BLaER1 treated with 17β-estradiol and CSF1 and Interleukin-3, amounts not matched to agents 10 nM and 100 nM (cell line): Measurements from ENCODE around the gene URI1.
"Not testable (repeated sequence)": the region's sequence is repeated elsewhere in the genome, so short reads cannot be mapped to it uniquely, and the experiment has no call there.

Experiments used
- H3K27ac ChIP-seq, 11 experiments: shearing (Covaris generic); formaldehyde crosslinking; 2 replicates each; pipeline ENCODE4 v1.8.1; 2022
- H3K27me3 ChIP-seq, 11 experiments: shearing (Covaris generic); formaldehyde crosslinking; 2 replicates each; pipeline ENCODE4 v1.8.1; 2022
- H3K36me3 ChIP-seq, 11 experiments: shearing (Covaris generic); formaldehyde crosslinking; 2 replicates each; pipeline ENCODE4 v1.8.1; 2022
- H3K4me1 ChIP-seq, 10 experiments: shearing (Covaris generic); formaldehyde crosslinking; 2 replicates each; pipeline ENCODE4 v1.8.1; 2022
- H3K4me2 ChIP-seq, 11 experiments: shearing (Covaris generic); formaldehyde crosslinking; 2 replicates each; pipeline ENCODE4 v1.8.1; 2022
- H3K4me3 ChIP-seq, 10 experiments: shearing (Covaris generic); formaldehyde crosslinking; 2 replicates each; pipeline ENCODE4 v1.8.1; 2022
- H3K9ac ChIP-seq, 11 experiments: shearing (Covaris generic); formaldehyde crosslinking; 2 replicates each; pipeline ENCODE4 v1.8.1; 2022
- H3K9me3 ChIP-seq, 11 experiments: shearing (Covaris generic); formaldehyde crosslinking; replicated peaks in 1 of 11; 2 replicates each; pipeline ENCODE4 v1.8.1; 2022
- H4K20me1 ChIP-seq, 11 experiments: shearing (Covaris generic); formaldehyde crosslinking; 2 replicates each; pipeline ENCODE4 v1.8.1; 2022
- Cebpa-rat ChIP-seq, 11 experiments: shearing (Covaris generic); IDR thresholded peaks; 2 replicates each; pipeline ENCODE4 v1.8.1; 2022

Gene URI1

GRCh38 chr19:29941828-29942403, at the start of gene URI1:
Gene URI1, plus strand, starts transcription at chr19:29942239. Its CDS starts 309 bp downstream, at chr19:29942548.
- Histone ChIP-seq H3K4me3 (peak within 1 kb of the TSS; percentile 72 to 97 (median 90)), H3K36me3 (peaks cover 0 to 23% (median 10%) of the 10 kb centered on the region in 11 experiments; a peak in 15 of 22 replicates), H3K4me1 (peaks cover 21 to 32% (median 27%) of the 10 kb centered on the region in 10 experiments), H4K20me1 (peaks cover 6 to 35% (median 25%) of the 10 kb centered on the region in 11 experiments; a peak in 15 of 22 replicates), H3K4me2 (peak within 1 kb of the TSS; percentile 60 to 93 (median 81)), H3K27me3 (no peaks in the 10 kb centered on the region), H3K27ac (peak within 1 kb of the TSS; percentile 44 to 95 (median 90)), H3K9me3 (peaks cover 10 to 30% (median 16%) of the 10 kb centered on the region in 11 experiments), H3K9ac (peak within 1 kb of the TSS; percentile 83 to 95 (median 90))
- TF ChIP-seq Cebpa-rat (IDR thresholded peaks at IDR 0.05): no peak

GRCh38 chr19:29893606-29894284, 48.3 kb upstream of the URI1 start:
- H3K4me2 ChIP-seq: no peak overlapping the region
- no peaks in the 10 kb centered on the region for H3K36me3 ChIP-seq
- no peaks in the 10 kb centered on the region for H3K4me1 ChIP-seq
- H3K27me3 ChIP-seq: no peaks in the 10 kb centered on the region
- no peak overlapping the region for H3K9ac ChIP-seq
- no peaks in the 10 kb centered on the region for H4K20me1 ChIP-seq
- H3K9me3 ChIP-seq: no peaks in the 10 kb centered on the region
- no peak overlapping the region for H3K27ac ChIP-seq
- no peak for TF ChIP-seq Cebpa-rat (IDR thresholded peaks at IDR 0.05)
- no peak overlapping the region for H3K4me3 ChIP-seq

GRCh38 chr19:29896802-29897201, 45.2 kb upstream of the URI1 start:
- Histone ChIP-seq H3K9me3 (no peaks in the 10 kb centered on the region), H3K27ac (no peak overlapping the region), H3K27me3 (no peaks in the 10 kb centered on the region), H3K4me1 (no peaks in the 10 kb centered on the region), H3K4me3 (no peak overlapping the region), H3K4me2 (no peak overlapping the region), H4K20me1 (no peaks in the 10 kb centered on the region), H3K36me3 (no peaks in the 10 kb centered on the region), H3K9ac (no peak overlapping the region)
- no peak for TF ChIP-seq Cebpa-rat (IDR thresholded peaks at IDR 0.05)

- no peak overlapping the region for H3K9ac ChIP-seq
- no peak for TF ChIP-seq Cebpa-rat (IDR thresholded peaks at IDR 0.05)
- no peak overlapping the region for H3K4me2 ChIP-seq
- no peaks in the 10 kb centered on the region for H3K27me3 ChIP-seq
- H3K9me3 ChIP-seq: no peaks in the 10 kb centered on the region
- no peak overlapping the region for H3K4me3 ChIP-seq
- no peaks in the 10 kb centered on the region for H3K36me3 ChIP-seq
- no peak overlapping the region for H3K27ac ChIP-seq
- H4K20me1 ChIP-seq: no peaks in the 10 kb centered on the region
- no peaks in the 10 kb centered on the region for H3K4me1 ChIP-seq
Observed at GRCh38 chr19:29897466-29897865, 44.6 kb upstream of the URI1 start.

- Histone ChIP-seq H3K9me3 (peaks cover 0 to 8% (median 0%) of the 10 kb centered on the region in 11 experiments; a peak in 8 of 22 replicates), H3K4me3 (no peak overlapping the region), H3K4me2 (no peak overlapping the region), H3K27ac (no peak overlapping the region), H3K9ac (no peak overlapping the region), H3K36me3 (no peaks in the 10 kb centered on the region), H3K4me1 (no peaks in the 10 kb centered on the region), H4K20me1 (no peaks in the 10 kb centered on the region), H3K27me3 (no peaks in the 10 kb centered on the region)
- TF ChIP-seq Cebpa-rat (IDR thresholded peaks at IDR 0.05): no peak
Observed at GRCh38 chr19:29904017-29904416, 38.0 kb upstream of the URI1 start.

GRCh38 chr19:29908963-29909944, 32.8 kb upstream of the URI1 start:
- Histone ChIP-seq H3K9me3 (peaks cover 0 to 2% (median 0%) of the 10 kb centered on the region in 11 experiments; a peak in 4 of 22 replicates), H3K4me1 (no peaks in the 10 kb centered on the region), H3K4me2 (no peak overlapping the region), H3K4me3 (no peak overlapping the region), H3K27me3 (no peaks in the 10 kb centered on the region), H3K9ac (no peak overlapping the region), H3K27ac (no peak overlapping the region), H3K36me3 (no peaks in the 10 kb centered on the region), H4K20me1 (no peaks in the 10 kb centered on the region)
- TF ChIP-seq Cebpa-rat (IDR thresholded peaks at IDR 0.05): no peak

GRCh38 chr19:29914933-29915332, 27.1 kb upstream of the URI1 start:
- Histone ChIP-seq H3K27ac (no peak overlapping the region), H3K4me1 (peaks cover 0 to 12% (median 10%) of the 10 kb centered on the region in 10 experiments; a peak in 15 of 20 replicates), H4K20me1 (no peaks in the 10 kb centered on the region), H3K36me3 (no peaks in the 10 kb centered on the region), H3K4me3 (no peak overlapping the region), H3K9ac (no peak overlapping the region), H3K27me3 (no peaks in the 10 kb centered on the region), H3K9me3 (no peaks in the 10 kb centered on the region), H3K4me2 (no peak overlapping the region)
- no peak for TF ChIP-seq Cebpa-rat (IDR thresholded peaks at IDR 0.05)

- H3K4me1 ChIP-seq: peaks cover 0 to 12% (median 10%) of the 10 kb centered on the region in 10 experiments; a peak in 15 of 20 replicates
- H3K4me3 ChIP-seq, H4K20me1 ChIP-seq, H3K9ac ChIP-seq, H3K4me2 ChIP-seq, H3K9me3 ChIP-seq, H3K27ac ChIP-seq, H3K36me3 ChIP-seq, H3K27me3 ChIP-seq: not testable (repeated sequence)
Observed at GRCh38 chr19:29915832-29916231, 26.2 kb upstream of the URI1 start.

GRCh38 chr19:29917911-29918310, 24.1 kb upstream of the URI1 start:
- Histone ChIP-seq H3K9ac (no peak overlapping the region), H3K27ac (no peak overlapping the region), H4K20me1 (no peaks in the 10 kb centered on the region), H3K36me3 (no peaks in the 10 kb centered on the region), H3K4me2 (peak overlapping the region in 1 of 11 experiments; percentile 57; a peak in 1 of 22 replicates), H3K4me3 (no peak overlapping the region), H3K9me3 (no peaks in the 10 kb centered on the region), H3K27me3 (no peaks in the 10 kb centered on the region), H3K4me1 (peaks cover 0 to 12% (median 10%) of the 10 kb centered on the region in 10 experiments; a peak in 15 of 20 replicates)
- no peak for TF ChIP-seq Cebpa-rat (IDR thresholded peaks at IDR 0.05)
